ENCODE results near the gene SPIN4. TPM values are rescaled to one million over a fixed set of nuclear protein-coding genes. Genes with fewer than 3 reads are reported as not detected.
A peak's percentile ranks its signal among the peaks of the same experiment; 100 is the strongest.

The SPIN4 gene
- total RNA-seq, 4 donors from 2014 or later: 9.0 to 19.2 (median 12.5) TPM

- no peak for DNase-seq
- Histone ChIP-seq H3K9me3 (no peaks in the 10 kb centered on the region), H3K27ac (no peak overlapping the region), H3K36me3 (no peaks in the 10 kb centered on the region), H3K4me1 (no peaks in the 10 kb centered on the region), H3K4me3 (no peak overlapping the region), H3K27me3 (no peaks in the 10 kb centered on the region)
- no peak for TF ChIP-seq CTCF (IDR thresholded peaks at IDR 0.05)
- TF ChIP-seq POLR2A (IDR thresholded peaks at IDR 0.05): no peak
- intact Hi-C loops (cut with DNase I): no loop called here
- WGBS, 2 donors: 88 to 100% methylated on average over 1 to 2 of the region's 4 CpGs
Measured at GRCh38 chrX:63363788-63364187, 12.7 kb upstream of the SPIN4 start.

- H3K4me1 ChIP-seq: no peaks in the 10 kb centered on the region
- no peak for DNase-seq
- H3K27ac ChIP-seq: no peak overlapping the region
- H3K9me3 ChIP-seq: no peaks in the 10 kb centered on the region
- intact Hi-C loops (cut with DNase I): no loop called here
- no peak overlapping the region for H3K4me3 ChIP-seq
- H3K36me3 ChIP-seq: no peaks in the 10 kb centered on the region
- 46 to 76% methylated on average over 2 of the region's 2 CpGs for WGBS, 2 donors
- TF ChIP-seq POLR2A (IDR thresholded peaks at IDR 0.05) (no peak), CTCF (IDR thresholded peaks at IDR 0.05) (no peak)
- no peaks in the 10 kb centered on the region for H3K27me3 ChIP-seq
Measured at GRCh38 chrX:63361494-63361893, 10.4 kb upstream of the SPIN4 start.

- TF ChIP-seq POLR2A (IDR thresholded peaks at IDR 0.05) (no peak), CTCF (IDR thresholded peaks at IDR 0.05) (no peak)
- intact Hi-C loops (cut with DNase I): no loop called here
- no peak for DNase-seq
- no peaks in the 10 kb centered on the region for H3K9me3 ChIP-seq
- H3K4me1 ChIP-seq: peaks cover 0 to 8% (median 0%) of the 10 kb centered on the region in 3 donors
- H3K27ac ChIP-seq: no peak overlapping the region
- no peaks in the 10 kb centered on the region for H3K27me3 ChIP-seq
- no peaks in the 10 kb centered on the region for H3K36me3 ChIP-seq
- H3K4me3 ChIP-seq: no peak overlapping the region
Measured at GRCh38 chrX:63354484-63354883, 3.4 kb upstream of the SPIN4 start.

- no peaks in the 10 kb centered on the region for H3K36me3 ChIP-seq
- intact Hi-C loops (cut with DNase I): no loop called here
- TF ChIP-seq POLR2A (IDR thresholded peaks at IDR 0.05) (no peak), CTCF (IDR thresholded peaks at IDR 0.05) (no peak)
- H3K4me3 ChIP-seq: peak overlapping the region; percentile 50 to 73 (median 60)
- no peaks in the 10 kb centered on the region for H3K27me3 ChIP-seq
- H3K4me1 ChIP-seq: peaks cover 0 to 15% (median 0%) of the 10 kb centered on the region in 3 donors
- no peak for DNase-seq
- peak overlapping the region; percentile 77 to 90 (median 84) for H3K27ac ChIP-seq
- WGBS, 2 donors: 0 to 48% methylated on average over 4 to 20 of the region's 20 CpGs
- H3K9me3 ChIP-seq: no peaks in the 10 kb centered on the region
Measured at GRCh38 chrX:63350465-63350877, 661 bp downstream of the SPIN4 start.

- Histone ChIP-seq H3K9me3 (no peaks in the 10 kb centered on the region), H3K27me3 (no peaks in the 10 kb centered on the region), H3K4me3 (peak overlapping the region in 1 of 4 donors; percentile 68), H3K36me3 (no peaks in the 10 kb centered on the region), H3K4me1 (peaks cover 0 to 15% (median 0%) of the 10 kb centered on the region in 3 donors), H3K27ac (no peak overlapping the region)
- TF ChIP-seq CTCF (IDR thresholded peaks at IDR 0.05) (no peak), POLR2A (IDR thresholded peaks at IDR 0.05) (no peak)
- intact Hi-C loops (cut with DNase I): no loop called here
- WGBS, 2 donors: 50 to 53% methylated on average over 3 of the region's 3 CpGs
- DNase-seq: no peak
Measured at GRCh38 chrX:63349307-63349706, 1.8 kb downstream of the SPIN4 start.

All from esophagus squamous epithelium (tissue), 5 donors.